Measurements from ENCODE around the gene MYL11.

The MYL11 gene

DNA sequence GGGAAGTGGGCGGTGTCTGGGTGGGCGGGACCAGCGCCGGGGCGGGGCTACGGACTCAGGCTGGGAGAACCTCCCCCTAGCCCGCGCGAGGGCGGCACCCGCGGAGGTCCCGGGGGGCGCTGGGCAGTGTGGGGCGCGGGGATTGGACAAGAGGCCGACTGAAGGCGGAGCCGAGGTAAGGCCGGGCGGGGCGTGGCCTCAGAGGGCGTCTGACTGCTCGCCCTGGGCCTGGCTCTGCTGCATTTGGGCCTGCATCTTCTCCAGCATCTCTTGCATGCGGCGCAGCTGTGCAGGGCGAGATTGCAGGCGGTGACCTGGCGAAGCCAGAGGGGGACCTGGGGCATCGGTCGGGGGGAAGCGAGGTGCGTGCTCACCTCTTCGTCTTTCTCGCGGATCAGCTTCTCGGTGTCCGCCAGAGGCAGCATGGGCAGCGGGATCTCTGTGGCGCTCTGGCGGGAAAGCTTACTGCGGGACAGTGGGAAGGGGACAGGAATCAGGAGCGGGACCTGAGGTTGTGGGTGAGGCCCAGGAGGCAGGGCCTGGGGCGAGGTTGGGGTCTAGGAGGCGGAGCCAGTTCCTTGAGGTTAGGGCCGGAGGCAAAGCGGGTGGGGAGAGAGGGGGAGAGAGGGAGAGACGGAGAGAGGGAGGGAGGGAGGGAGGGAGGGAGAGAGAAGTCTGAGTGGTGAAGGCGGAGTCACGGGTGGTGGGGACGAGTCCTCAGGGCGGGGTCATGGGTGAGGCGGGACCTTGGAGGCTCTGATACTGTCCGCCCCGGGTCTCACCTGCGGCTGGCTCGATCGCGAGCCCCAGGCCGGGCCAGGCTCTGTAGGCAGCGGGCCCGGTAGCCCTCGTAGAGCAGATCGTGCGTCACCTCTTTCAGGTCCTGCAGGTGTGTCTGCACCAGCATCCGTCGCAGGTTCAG is 3.9 kb downstream of the MYL11 start (continued):
- TF ChIP-seq INSM2 (tag by site-specific recombination; IDR thresholded peaks at IDR 0.05): peak; percentile 73; the same call in 1 of the 2 replicates
- TF ChIP-seq ZFP41 (tag by site-specific recombination; IDR thresholded peaks at IDR 0.05; ENCODE audit: borderline replicate concordance): no peak
- TF ChIP-seq, protein P1, sequence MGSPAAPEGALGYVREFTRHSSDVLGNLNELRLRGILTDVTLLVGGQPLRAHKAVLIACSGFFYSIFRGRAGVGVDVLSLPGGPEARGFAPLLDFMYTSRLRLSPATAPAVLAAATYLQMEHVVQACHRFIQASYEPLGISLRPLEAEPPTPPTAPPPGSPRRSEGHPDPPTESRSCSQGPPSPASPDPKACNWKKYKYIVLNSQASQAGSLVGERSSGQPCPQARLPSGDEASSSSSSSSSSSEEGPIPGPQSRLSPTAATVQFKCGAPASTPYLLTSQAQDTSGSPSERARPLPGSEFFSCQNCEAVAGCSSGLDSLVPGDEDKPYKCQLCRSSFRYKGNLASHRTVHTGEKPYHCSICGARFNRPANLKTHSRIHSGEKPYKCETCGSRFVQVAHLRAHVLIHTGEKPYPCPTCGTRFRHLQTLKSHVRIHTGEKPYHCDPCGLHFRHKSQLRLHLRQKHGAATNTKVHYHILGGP (tag by site-specific recombination; IDR thresholded peaks at IDR 0.05): no peak
- peak; percentile 89; the same call in 1 of the 2 replicates for TF ChIP-seq ZNF324 (tag by site-specific recombination; IDR thresholded peaks at IDR 0.05)
- no peak for TF ChIP-seq GLI4 (tag by site-specific recombination; IDR thresholded peaks at IDR 0.05)
- TF ChIP-seq ZBTB26 (tag by site-specific recombination; optimal IDR thresholded peaks at IDR 0.05): peak; percentile 64
- TF ChIP-seq ZNF132 (tag by site-specific recombination; IDR thresholded peaks at IDR 0.05; ENCODE audit: borderline replicate concordance): no peak
- no peak for TF ChIP-seq ZNF670 (tag by site-specific recombination; IDR thresholded peaks at IDR 0.05; ENCODE audit: low read depth)
- TF ChIP-seq ZNF561 (tag by site-specific recombination; IDR thresholded peaks at IDR 0.05; ENCODE audit: borderline replicate concordance): no peak; the same call in 1 of the 2 replicates
- TF ChIP-seq ZNF274 (IDR thresholded peaks at IDR 0.05; ENCODE audit: low read length): no peak
- no peak for TF ChIP-seq ZNF274 (tag by site-specific recombination; IDR thresholded peaks at IDR 0.05; ENCODE audit: borderline replicate concordance)
- peak; percentile 19; the same call in 1 of the 2 replicates for TF ChIP-seq ZNF146 (tag by site-specific recombination; IDR thresholded peaks at IDR 0.05)
- peak; percentile 91 for TF ChIP-seq ZBTB8A (tag by site-specific recombination; IDR thresholded peaks at IDR 0.05)
- no peak for TF ChIP-seq ZNF280C (tag by site-specific recombination; IDR thresholded peaks at IDR 0.05)
- TF ChIP-seq MZF1 (tag by site-specific recombination; IDR thresholded peaks at IDR 0.05; ENCODE audit: borderline replicate concordance): 0 out of 2 replicates have a peak, but pooled peaks have one; percentile 42
- no peak for TF ChIP-seq PRDM2 (tag by site-specific recombination; IDR thresholded peaks at IDR 0.05; ENCODE audit: borderline replicate concordance)
- no peak for TF ChIP-seq ZNF549 (tag by site-specific recombination; IDR thresholded peaks at IDR 0.05)
- no peak; the same call in 1 of the 2 replicates for TF ChIP-seq HOXC10 (CRISPR knock-in tag; IDR thresholded peaks at IDR 0.05)
- TF ChIP-seq ZBTB7A (tag by site-specific recombination; IDR thresholded peaks at IDR 0.05; ENCODE audit: low read depth): peak; percentile 85
- TF ChIP-seq ZNF654 (tag by site-specific recombination; IDR thresholded peaks at IDR 0.05; ENCODE audit: low read depth): no peak
- TF ChIP-seq KLF1 (tag by site-specific recombination; IDR thresholded peaks at IDR 0.05): peak; percentile 75
- TF ChIP-seq ZFHX2 (tag by site-specific recombination; conservative IDR thresholded peaks at IDR 0.05): no peak
- no peak for TF ChIP-seq ZNF747 (tag by site-specific recombination; IDR thresholded peaks at IDR 0.05)
- no peak for TF ChIP-seq SCRT2 (tag by site-specific recombination; IDR thresholded peaks at IDR 0.05)
- peak; percentile 95 for TF ChIP-seq ZNF76 (tag by site-specific recombination; IDR thresholded peaks at IDR 0.05; ENCODE audit: borderline replicate concordance, low read depth)
- no peak for TF ChIP-seq ZNF701 (tag by site-specific recombination; IDR thresholded peaks at IDR 0.05)
- TF ChIP-seq ZNF768 (tag by site-specific recombination; IDR thresholded peaks at IDR 0.05): no peak; the same call in 1 of the 2 replicates

Measured in HEK293 (cell line).